AG04449 (cell line): ENCODE measurements around the gene AFF3.

Experiments used
- CTCF ChIA-PET: fragments of 350-600 bp; formaldehyde crosslinking; extraction: SDS; loops from one replicate; lab custom pipeline; 2021; ENCODE audit warnings: antibody characterized with exemption; lab: Yijun Ruan, JAX
- POLR2A ChIA-PET: fragments of 400-600, 350-600 bp; formaldehyde crosslinking; extraction: SDS; loops from one replicate; lab custom pipeline; 2020; ENCODE audit warnings: antibody characterized with exemption, inconsistent platforms; lab: Yijun Ruan, JAX
- DNase-seq: peaks from one replicate; pipeline ENCODE4 v3.0.0-alpha.2; 2010; ENCODE audit warnings: low read depth, low spot score
- H3K4me3 ChIP-seq: 2 replicates; pipeline ENCODE4 v1.5.1; 2011; ENCODE audit warnings: low read depth, mild to moderate bottlenecking, control low read depth, low read length
- TF ChIP-seq, protein P1 (sequence below): IDR thresholded peaks from one replicate; pipeline ENCODE4 v1.5.1; 2011; ENCODE audit warnings: mild to moderate bottlenecking, moderate library complexity, low read length, control low read depth, inconsistent platforms; ENCODE audit not compliant: insufficient read depth; ENCODE audit errors: missing control alignments

The AFF3 gene

GRCh38 chr2:100057901-100058261, 84.5 kb downstream of the AFF3 start:
- peak; percentile 31 for DNase-seq
- CTCF ChIA-PET: interaction anchor here (0.9 kb wide), 2 partner anchors 13 to 16 kb away, joined by 3 to 5 read pairs; no protein-coding TSS in a partner anchor
- no peak overlapping the region for H3K4me3 ChIP-seq
- POLR2A ChIA-PET: interaction anchor here (0.7 kb wide), 1 partner anchor 310 kb away, joined by 3 read pairs; no protein-coding TSS in a partner anchor
- TF ChIP-seq, protein P1, sequence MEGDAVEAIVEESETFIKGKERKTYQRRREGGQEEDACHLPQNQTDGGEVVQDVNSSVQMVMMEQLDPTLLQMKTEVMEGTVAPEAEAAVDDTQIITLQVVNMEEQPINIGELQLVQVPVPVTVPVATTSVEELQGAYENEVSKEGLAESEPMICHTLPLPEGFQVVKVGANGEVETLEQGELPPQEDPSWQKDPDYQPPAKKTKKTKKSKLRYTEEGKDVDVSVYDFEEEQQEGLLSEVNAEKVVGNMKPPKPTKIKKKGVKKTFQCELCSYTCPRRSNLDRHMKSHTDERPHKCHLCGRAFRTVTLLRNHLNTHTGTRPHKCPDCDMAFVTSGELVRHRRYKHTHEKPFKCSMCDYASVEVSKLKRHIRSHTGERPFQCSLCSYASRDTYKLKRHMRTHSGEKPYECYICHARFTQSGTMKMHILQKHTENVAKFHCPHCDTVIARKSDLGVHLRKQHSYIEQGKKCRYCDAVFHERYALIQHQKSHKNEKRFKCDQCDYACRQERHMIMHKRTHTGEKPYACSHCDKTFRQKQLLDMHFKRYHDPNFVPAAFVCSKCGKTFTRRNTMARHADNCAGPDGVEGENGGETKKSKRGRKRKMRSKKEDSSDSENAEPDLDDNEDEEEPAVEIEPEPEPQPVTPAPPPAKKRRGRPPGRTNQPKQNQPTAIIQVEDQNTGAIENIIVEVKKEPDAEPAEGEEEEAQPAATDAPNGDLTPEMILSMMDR: no peak

- no peak for DNase-seq
- POLR2A ChIA-PET: no interaction called here
- CTCF ChIA-PET: no interaction called here
- TF ChIP-seq, protein P1: no peak
- no peak overlapping the region for H3K4me3 ChIP-seq
Observed at GRCh38 chr2:100054426-100054825, 88.0 kb downstream of the AFF3 start.

- no peak for DNase-seq
- TF ChIP-seq, protein P1: no peak
- CTCF ChIA-PET: interaction anchor here (0.8 to 3.1 kb wide), 2 partner anchors 11 to 23 kb away, joined by 3 to 17 read pairs; no protein-coding TSS in a partner anchor
- POLR2A ChIA-PET: no interaction called here
- no peak overlapping the region for H3K4me3 ChIP-seq
Observed at GRCh38 chr2:100053087-100053885, 89.1 kb downstream of the AFF3 start.

DNA sequence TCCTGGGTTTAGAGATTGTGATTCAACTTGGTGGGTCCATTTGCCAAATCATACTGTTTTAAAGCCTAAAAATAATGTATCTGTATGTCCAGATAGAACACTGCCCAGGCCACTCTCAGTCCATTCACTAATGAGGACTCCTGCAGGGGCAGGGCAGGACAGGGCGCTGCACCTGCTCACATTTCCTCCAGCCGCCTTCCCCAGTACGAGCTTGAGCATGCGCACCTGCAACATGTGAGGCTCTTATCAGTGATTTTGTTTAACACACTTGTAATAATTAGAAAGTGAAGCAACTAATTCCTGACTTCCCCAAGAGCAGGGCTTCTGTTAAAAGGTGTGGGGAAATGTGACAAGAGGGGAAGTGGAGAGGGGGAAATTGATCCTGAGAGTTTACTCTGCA, 89.7 kb downstream of the AFF3 start:
- POLR2A ChIA-PET: no interaction called here
- TF ChIP-seq, protein P1: no peak
- no peak overlapping the region for H3K4me3 ChIP-seq
- CTCF ChIA-PET: interaction anchor here (3.1 kb wide), 1 partner anchor 10 kb away, joined by 17 read pairs; no protein-coding TSS in a partner anchor
- no peak for DNase-seq

DNA sequence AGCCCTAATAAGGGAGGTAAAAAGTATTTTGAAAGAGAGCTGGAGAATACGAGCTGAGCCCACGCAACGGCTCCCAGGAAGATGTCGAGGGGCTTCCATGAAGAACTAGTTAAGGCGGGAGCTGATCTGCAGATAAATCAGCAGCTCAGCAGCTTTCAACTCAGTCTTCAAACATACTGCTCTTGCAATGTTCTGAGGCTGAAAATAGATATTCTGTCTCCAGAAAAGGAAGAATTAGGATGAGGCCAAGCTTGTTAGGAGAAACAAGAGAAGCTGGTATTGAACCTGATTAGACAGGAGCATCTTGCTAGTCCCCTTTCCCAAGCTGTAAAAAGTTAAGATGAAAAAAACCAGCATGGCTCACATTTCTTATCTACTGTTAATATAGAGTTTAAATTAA, 91.1 kb downstream of the AFF3 start:
- TF ChIP-seq, protein P1: no peak
- no peak overlapping the region for H3K4me3 ChIP-seq
- ChIA-PET POLR2A (no interaction called here), CTCF (interaction anchor here (3.1 kb wide), 1 partner anchor 9 kb away, joined by 17 read pairs; no protein-coding TSS in a partner anchor)
- DNase-seq: no peak

DNA sequence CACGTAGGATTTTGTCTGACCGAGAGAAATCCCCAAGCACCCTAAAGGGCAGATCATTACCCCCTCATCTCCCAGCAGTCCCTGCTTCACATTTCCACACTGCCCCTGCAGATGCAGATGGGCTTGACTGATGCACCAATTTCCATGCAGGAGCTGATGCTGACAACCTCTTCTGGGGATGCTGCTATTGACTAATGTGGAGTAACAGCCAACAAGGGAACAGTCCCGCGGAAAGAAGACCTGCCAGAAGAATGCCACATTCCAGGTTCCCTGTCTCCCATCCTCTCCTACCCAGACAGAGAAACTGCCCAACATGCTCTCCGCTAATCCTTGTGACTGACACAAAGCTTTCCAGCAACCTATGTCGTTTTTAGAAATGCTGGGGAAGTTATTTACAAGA, 91.7 kb downstream of the AFF3 start:
- POLR2A ChIA-PET: no interaction called here
- no peak for DNase-seq
- TF ChIP-seq, protein P1: no peak
- CTCF ChIA-PET: interaction anchor here (1.1 kb wide), 1 partner anchor 32 kb away, joined by 3 read pairs; no protein-coding TSS in a partner anchor
- H3K4me3 ChIP-seq: no peak overlapping the region
